T-helper 2 cell treated with Interferon-gamma antibody and Interleukin-4, amounts not matched to agents 5 μg/mL and 100 μg/mL, for 36 hours (primary cell): ENCODE measurements around the gene C2CD4B.

Source experiments
- DNase-seq: peaks from one replicate; pipeline ENCODE4 v3.0.0; 2021; ENCODE audit warnings: low spot score
- H3K27ac Mint-ChIP-seq: one replicate; pipeline ENCODE4 v1.8.0; 2021; ENCODE audit warnings: mild to moderate bottlenecking, mixed read lengths
- H3K27me3 Mint-ChIP-seq: one replicate; pipeline ENCODE4 v1.8.0; 2021; ENCODE audit warnings: low read depth, mixed read lengths
- H3K36me3 Mint-ChIP-seq: one replicate; pipeline ENCODE4 v1.8.0; 2021; ENCODE audit warnings: low read depth, mixed read lengths
- H3K4me1 Mint-ChIP-seq: one replicate; pipeline ENCODE4 v1.8.0; 2021; ENCODE audit warnings: low read depth, mixed read lengths
- H3K4me3 Mint-ChIP-seq: one replicate; pipeline ENCODE4 v1.8.0; 2022; ENCODE audit warnings: mild to moderate bottlenecking, moderate library complexity, mixed read lengths
- H3K9me3 Mint-ChIP-seq: one replicate; pipeline ENCODE4 v1.8.0; 2021; ENCODE audit warnings: mixed read lengths

The C2CD4B gene

GRCh38 chr15:62120776-62121175 is 44.3 kb downstream of the C2CD4B start:
- Mint-ChIP-seq H3K27ac (no peak overlapping the region), H3K27me3 (no peaks in the 10 kb centered on the region), H3K9me3 (no peaks in the 10 kb centered on the region), H3K36me3 (no peaks in the 10 kb centered on the region), H3K4me3 (no peak overlapping the region), H3K4me1 (peaks cover 34% of the 10 kb centered on the region)
- no peak for DNase-seq

- Mint-ChIP-seq H3K9me3 (no peaks in the 10 kb centered on the region), H3K4me1 (peaks cover 27% of the 10 kb centered on the region), H3K36me3 (no peaks in the 10 kb centered on the region), H3K4me3 (no peak overlapping the region), H3K27ac (no peak overlapping the region), H3K27me3 (no peaks in the 10 kb centered on the region)
- no peak for DNase-seq
Observed at GRCh38 chr15:62119874-62120273, 45.2 kb downstream of the C2CD4B start.

GRCh38 chr15:62119227-62119864 is 45.7 kb downstream of the C2CD4B start:
- Mint-ChIP-seq H3K4me1 (peaks cover 22% of the 10 kb centered on the region), H3K36me3 (no peaks in the 10 kb centered on the region), H3K27me3 (no peaks in the 10 kb centered on the region), H3K4me3 (peak overlapping the region; percentile 29), H3K9me3 (no peaks in the 10 kb centered on the region), H3K27ac (no peak overlapping the region)
- DNase-seq: peak; percentile 26

- Mint-ChIP-seq H3K27ac (no peak overlapping the region), H3K4me1 (peaks cover 16% of the 10 kb centered on the region), H3K4me3 (no peak overlapping the region), H3K27me3 (no peaks in the 10 kb centered on the region), H3K9me3 (no peaks in the 10 kb centered on the region), H3K36me3 (no peaks in the 10 kb centered on the region)
- DNase-seq: no peak
Observed at GRCh38 chr15:62118520-62119226, 46.4 kb downstream of the C2CD4B start.

GRCh38 chr15:62115847-62116246 is 49.2 kb downstream of the C2CD4B start:
- no peak for DNase-seq
- H3K27me3 Mint-ChIP-seq: no peaks in the 10 kb centered on the region
- H3K4me1 Mint-ChIP-seq: peaks cover 11% of the 10 kb centered on the region
- no peak overlapping the region for H3K27ac Mint-ChIP-seq
- no peaks in the 10 kb centered on the region for H3K9me3 Mint-ChIP-seq
- H3K36me3 Mint-ChIP-seq: no peaks in the 10 kb centered on the region
- H3K4me3 Mint-ChIP-seq: no peak overlapping the region
